GM12878 (cell line): ENCODE data around the gene ABCB7. TPM values are rescaled to one million over a fixed set of nuclear protein-coding genes. Genes with fewer than 3 reads are reported as not detected.

Source experiments
- ATAC-seq: fragments of 200-7000 bp; cut with Tn5 transposase; 3 replicates; pipeline ENCODE4 v1.9.1; 2020; ENCODE audit warnings: mild to moderate bottlenecking, moderate library complexity
- BruUV-seq: library from RNA; stranded (reverse); fragments of 400-500 nt; replicated peaks from 2 replicates; lab custom pipeline; 2021; lab: Mats Ljungman, UMichigan
- CTCF ChIA-PET: fragments of 300-600 bp; sonication (Branson Sonifier 250); formaldehyde crosslinking; extraction: SDS; loops from one replicate; lab custom pipeline; 2021; ENCODE audit warnings: inconsistent platforms; lab: Yijun Ruan, JAX
- POLR2A ChIA-PET: fragments of 350-600 bp; formaldehyde crosslinking; extraction: SDS; loops from one replicate; lab custom pipeline; 2021; ENCODE audit warnings: inconsistent platforms; lab: Charles Lee
- RAD21 ChIA-PET: fragments of 300-600 bp; sonication (Branson Sonifier 250); formaldehyde crosslinking; loops from one replicate; lab custom pipeline; 2023; ENCODE audit warnings: antibody characterized with exemption; ENCODE audit not compliant: unreplicated experiment; lab: Charles Lee
- SMC1A ChIA-PET: fragments of 300-600 bp; sonication (Branson Sonifier 250); formaldehyde crosslinking; loops from one replicate; lab custom pipeline; 2023; ENCODE audit not compliant: unreplicated experiment, uncharacterized antibody; lab: Charles Lee
- DNase-seq: peaks from one replicate; pipeline ENCODE4 v3.0.0-alpha.2; 2011; ENCODE audit warnings: low read depth, low spot score
- FAIRE-seq: peaks from 3 replicates; lab custom pipeline; 2011; peaks lifted over from hg19 to GRCh38; lab: Jason Lieb, UNC
- H2AFZ ChIP-seq: 2 replicates; pipeline ENCODE4 v1.6.0; 2011; ENCODE audit warnings: low read depth, low read length, control low read depth; ENCODE audit not compliant: control insufficient read depth
- H3K27ac ChIP-seq: 2 replicates; pipeline ENCODE4 v1.5.1; 2011; ENCODE audit warnings: control low read depth; ENCODE audit not compliant: control insufficient read depth, insufficient read depth
- H3K27me3 ChIP-seq, 2 experiments: replicated peaks in 1 of 2; 2 replicates each; pipeline versions ENCODE4 v1.6.0 to v1.6.1; 2011; ENCODE audit warnings: low read length in 1 of 2; ENCODE audit not compliant: control insufficient read depth in 2 of 2, insufficient read depth in 2 of 2
- H3K36me3 ChIP-seq, 2 experiments: 2 replicates each; pipeline ENCODE4 v1.5.1; 2011; ENCODE audit warnings: low read length in 1 of 2; ENCODE audit not compliant: control insufficient read depth in 2 of 2, insufficient read depth in 2 of 2
- H3K4me1 ChIP-seq: 2 replicates; pipeline ENCODE4 v1.6.1; 2011; ENCODE audit warnings: mild to moderate bottlenecking, low read length, moderate library complexity, mixed read lengths; ENCODE audit not compliant: control insufficient read depth, insufficient read depth
- H3K4me2 ChIP-seq: 2 replicates; pipeline ENCODE4 v1.6.0; 2011; ENCODE audit warnings: control low read depth; ENCODE audit not compliant: control insufficient read depth, insufficient read depth
- H3K4me3 ChIP-seq: fragments of 200-600 bp; sonication (generic); 2 replicates; pipeline ENCODE4 v1.5.1; 2016
- H3K79me2 ChIP-seq: 2 replicates; pipeline ENCODE4 v1.6.0; 2011; ENCODE audit warnings: low read length; ENCODE audit not compliant: control insufficient read depth, insufficient read depth
- H3K9ac ChIP-seq: 2 replicates; pipeline ENCODE4 v1.8.0; 2011; ENCODE audit warnings: low read length, control low read depth, mixed read lengths; ENCODE audit not compliant: control insufficient read depth, insufficient read depth
- H3K9me3 ChIP-seq: replicated peaks from 3 replicates; pipeline ENCODE4 v1.5.1; 2011; ENCODE audit warnings: mild to moderate bottlenecking, low read length; ENCODE audit not compliant: control insufficient read depth, insufficient read depth
- H4K20me1 ChIP-seq: 2 replicates; pipeline ENCODE4 v1.6.0; 2011; ENCODE audit not compliant: control insufficient read depth, insufficient read depth
- BCL11A ChIP-seq: IDR thresholded peaks from 2 replicates; pipeline ENCODE4 v1.6.1; 2011; ENCODE audit warnings: low read depth, low read length
- CEBPB ChIP-seq, 2 experiments: fragments of 150-350 bp in 1 of 2; IDR thresholded peaks; 2 replicates each; pipeline ENCODE4 v1.6.1; 2012 to 2014; ENCODE audit warnings: low read depth in 2 of 2, low read length in 2 of 2, borderline replicate concordance in 1 of 2, inconsistent platforms in 1 of 2
- EP300 ChIP-seq, 2 experiments: fragments of 150-350 bp in 1 of 2; IDR thresholded peaks; 2 replicates each; pipeline ENCODE4 v1.6.1; 2011 to 2012; ENCODE audit warnings: low read depth in 2 of 2, low read length in 2 of 2, borderline replicate concordance in 1 of 2, improper control_type of control experiment in 1 of 2, inconsistent platforms in 1 of 2; ENCODE audit not compliant: control insufficient read depth in 1 of 2
- FOXK2 ChIP-seq: fragments of 450-650 bp; IDR thresholded peaks from 2 replicates; pipeline ENCODE4 v1.6.1; 2017; ENCODE audit warnings: mild to moderate bottlenecking, moderate library complexity
- MYB ChIP-seq: fragments of 150-350 bp; IDR thresholded peaks from 2 replicates; pipeline ENCODE4 v1.6.1; 2014; ENCODE audit warnings: mild to moderate bottlenecking, low read depth, low read length, borderline replicate concordance
- PAX5 ChIP-seq: IDR thresholded peaks from 2 replicates; pipeline ENCODE4 v1.6.1; 2011; ENCODE audit warnings: low read depth, low read length, borderline replicate concordance
- SP1 ChIP-seq: IDR thresholded peaks from one replicate; pipeline ENCODE4 v1.6.1; 2011; ENCODE audit warnings: low read depth, low read length
- SPI1 ChIP-seq: IDR thresholded peaks from 2 replicates; pipeline ENCODE4 v1.6.1; 2011; ENCODE audit warnings: low read depth, mild to moderate bottlenecking, low read length, moderate library complexity, borderline replicate concordance; ENCODE audit not compliant: insufficient read depth
- WRNIP1 ChIP-seq: IDR thresholded peaks from 2 replicates; pipeline ENCODE4 v1.6.1; 2011; ENCODE audit warnings: low read depth, low read length, improper control_type of control experiment, borderline replicate concordance
- ZBTB11 ChIP-seq: fragments of 450-650 bp; formaldehyde crosslinking; IDR thresholded peaks from 2 replicates; pipeline ENCODE4 v1.5.0; 2022; ENCODE audit warnings: mild to moderate bottlenecking, missing genetic modification characterization
- ZSCAN29 ChIP-seq: fragments of 450-650 bp; IDR thresholded peaks from 2 replicates; pipeline ENCODE4 v1.6.1; 2017; ENCODE audit warnings: mild to moderate bottlenecking, moderate library complexity
- WGBS: methylation state at CpG from one replicate; pipeline ENCODE4 v1.1.6; 2016; ENCODE audit warnings: low lambda C conversion rate; ENCODE audit not compliant: insufficient replicate concordance, insufficient coverage; ENCODE audit errors: missing lambda C conversion rate; 5-methylcytosine and 5-hydroxymethylcytosine counted together
- in situ Hi-C: fragments of 300-500 bp; cut with MboI; formaldehyde crosslinking; loops from 9 replicates; pipeline ENCODE4 v1.14.3; 2018; ENCODE audit warnings: mixed read lengths
- intact Hi-C: fragments of 100-400 bp; cut with micrococcal nuclease; formaldehyde crosslinking; loops from one replicate; pipeline ENCODE4 v1.14.2; 2022; ENCODE audit not compliant: unreplicated experiment
- polyA plus RNA-seq, 11 experiments: library from polyadenylated mRNA; depleted of rRNA in 4 of 11; unstranded in 6 of 11; stranded (reverse) in 5 of 11; fragments of >200 nt; fragmentation: Nextera tagmentation in 4 of 11; fragmentation: Illumina TruSeq in 1 of 11; extraction: Ambion mirVana in 4 of 11; extraction: Trizol in 1 of 11; gene quantifications; 1 replicate in 1 of 11; 2 replicates in 10 of 11; pipeline versions ENCODE4 v1.2.1 to v1.2.3, GENCODE V29; 2011 to 2016; ENCODE audit warnings: inconsistent platforms in 2 of 11, missing spikeins in 2 of 11, low read depth in 1 of 11
- total RNA-seq, 4 experiments: library from RNA; depleted of rRNA in 3 of 4; stranded (reverse); fragments of >200 nt in 3 of 4; fragmentation: Illumina TruSeq in 1 of 4; extraction: Trizol in 1 of 4; gene quantifications; 2 replicates each; pipeline versions ENCODE4 v1.2.1 to v1.2.3, GENCODE V29; 2013 to 2021

The ABCB7 gene
- total and polyA plus RNA-seq, 10 of the 15 experiments (the other 5 are each of a cell fraction or from before 2014, with no cell fraction given): 16.8 to 62.7 (median 30.6) TPM

DNA sequence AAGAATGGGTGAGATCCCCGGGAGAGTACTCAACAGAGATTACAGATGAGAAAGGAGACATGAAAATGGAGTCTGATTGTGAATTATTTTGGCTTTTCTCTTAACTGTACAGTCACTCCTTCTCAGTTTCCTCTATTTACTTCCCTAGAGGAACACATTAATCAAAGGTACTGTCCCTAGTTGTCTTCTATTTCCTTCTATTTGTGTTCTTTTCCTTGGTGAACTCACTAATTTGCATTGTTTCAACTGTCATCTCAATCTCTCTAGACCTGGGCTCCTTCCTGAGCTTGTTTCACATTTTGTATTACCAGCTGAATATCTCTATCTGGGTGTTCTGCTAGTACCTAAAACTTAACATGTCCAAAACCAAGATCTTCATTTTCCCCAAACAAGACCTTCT, 59.8 kb downstream of the ABCB7 start:
- FAIRE-seq (no peak), ATAC-seq (no peak), DNase-seq (no peak)
- no peaks in the 10 kb centered on the region for H4K20me1 ChIP-seq
- no TSS peak for BruUV-seq
- in situ Hi-C loops (no loop called here), intact Hi-C loops (no loop called here)
- H2AFZ ChIP-seq: no peak overlapping the region
- ChIA-PET RAD21 (no interaction called here), POLR2A (no interaction called here), SMC1A (interaction anchor here (0.7 to 1.1 kb wide), 2 partner anchors 13 to 485 kb away, joined by 3 read pairs; no protein-coding TSS in a partner anchor), CTCF (interaction anchor here (1.5 kb wide), 1 partner anchor 13 kb away, joined by 5 read pairs; no protein-coding TSS in a partner anchor)
- H3K9ac ChIP-seq: no peak overlapping the region
- WGBS: 38% methylated on average over 1 of the region's 1 CpG
- no peak overlapping the region for H3K4me2 ChIP-seq
- no peaks in the 10 kb centered on the region for H3K79me2 ChIP-seq
- H3K27me3 ChIP-seq: no peaks in the 10 kb centered on the region
- no peak overlapping the region for H3K27ac ChIP-seq
- no peaks in the 10 kb centered on the region; a peak in 1 of 4 replicates for H3K36me3 ChIP-seq
- H3K4me1 ChIP-seq: no peaks in the 10 kb centered on the region
- H3K9me3 ChIP-seq: no peaks in the 10 kb centered on the region
- TF ChIP-seq WRNIP1 (no peak), EP300 (IDR thresholded peaks at IDR 0.05; ENCODE audit: borderline replicate concordance in 1 of 2, control insufficient read depth in 1 of 2, low read depth in 2 of 2, low read length in 2 of 2) (no peak), SPI1 (no peak), BCL11A (no peak), ZSCAN29 (no peak), SP1 (no peak), CEBPB (IDR thresholded peaks at IDR 0.05; ENCODE audit: borderline replicate concordance in 1 of 2, low read depth in 2 of 2, low read length in 2 of 2) (no peak), FOXK2 (no peak), ZBTB11 (CRISPR knock-in tag) (no peak), MYB (no peak), PAX5 (no peak)
- H3K4me3 ChIP-seq: no peak overlapping the region
